ENCODE measurements around the gene FAR2. TPM values are rescaled to one million over a fixed set of nuclear protein-coding genes. Genes with fewer than 3 reads are reported as not detected.

Gene FAR2
- total RNA-seq, 2 donors from 2014 or later: 1.0 TPM; not detected in 1

- H3K36me3 ChIP-seq (replicated peaks in 1 of 2; ENCODE audit: insufficient read depth in 1 of 2, low read depth in 2 of 2): no peaks in the 10 kb centered on the region
- H3K27me3 ChIP-seq: no peaks in the 10 kb centered on the region
- ATAC-seq (no peak), DNase-seq (no peak)
- WGBS, 2 donors: 66 to 67% methylated on average over 3 of the region's 3 CpGs
- TF ChIP-seq CTCF (IDR thresholded peaks at IDR 0.05) (no peak), POLR2A (IDR thresholded peaks at IDR 0.05) (no peak)
- H3K9me3 ChIP-seq: no peaks in the 10 kb centered on the region
- no peak overlapping the region for H3K4me3 ChIP-seq
- intact Hi-C loops (cut with DNase I): no loop called here
- H3K4me1 ChIP-seq: no peaks in the 10 kb centered on the region
- H3K27ac ChIP-seq: no peak overlapping the region
Observed at GRCh38 chr12:29232086-29232485, 83.0 kb downstream of the FAR2 start.

DNA sequence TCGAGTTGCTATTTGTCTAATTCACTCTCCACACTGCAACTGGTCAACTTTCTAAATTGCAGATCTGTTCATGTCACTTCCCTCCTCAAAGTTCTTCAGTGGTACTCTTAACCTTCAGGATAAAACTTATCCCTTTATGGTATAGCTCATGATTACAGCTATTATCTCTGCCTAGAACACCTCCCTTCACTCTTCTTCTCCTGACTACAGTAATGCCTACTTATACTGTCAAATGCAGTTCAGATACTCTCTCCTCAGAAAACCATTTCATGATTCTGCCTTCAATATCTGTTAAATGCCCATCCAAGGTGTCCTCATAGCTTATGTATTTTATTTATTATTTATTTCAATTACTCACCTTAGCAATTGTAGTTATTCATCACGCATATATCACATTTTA lies 85.5 kb downstream of the FAR2 start:
- Histone ChIP-seq H3K9me3 (no peaks in the 10 kb centered on the region), H3K27me3 (no peaks in the 10 kb centered on the region), H3K27ac (no peak overlapping the region), H3K4me1 (no peaks in the 10 kb centered on the region), H3K4me3 (no peak overlapping the region), H3K36me3 (replicated peaks in 1 of 2; ENCODE audit: insufficient read depth in 1 of 2, low read depth in 2 of 2) (no peaks in the 10 kb centered on the region)
- WGBS, 2 donors: 54 to 61% methylated on average over 2 of the region's 2 CpGs
- intact Hi-C loops (cut with DNase I): no loop called here
- no peak for TF ChIP-seq CTCF (IDR thresholded peaks at IDR 0.05)
- TF ChIP-seq POLR2A (IDR thresholded peaks at IDR 0.05): no peak
- ATAC-seq (no peak), DNase-seq (no peak)

DNA sequence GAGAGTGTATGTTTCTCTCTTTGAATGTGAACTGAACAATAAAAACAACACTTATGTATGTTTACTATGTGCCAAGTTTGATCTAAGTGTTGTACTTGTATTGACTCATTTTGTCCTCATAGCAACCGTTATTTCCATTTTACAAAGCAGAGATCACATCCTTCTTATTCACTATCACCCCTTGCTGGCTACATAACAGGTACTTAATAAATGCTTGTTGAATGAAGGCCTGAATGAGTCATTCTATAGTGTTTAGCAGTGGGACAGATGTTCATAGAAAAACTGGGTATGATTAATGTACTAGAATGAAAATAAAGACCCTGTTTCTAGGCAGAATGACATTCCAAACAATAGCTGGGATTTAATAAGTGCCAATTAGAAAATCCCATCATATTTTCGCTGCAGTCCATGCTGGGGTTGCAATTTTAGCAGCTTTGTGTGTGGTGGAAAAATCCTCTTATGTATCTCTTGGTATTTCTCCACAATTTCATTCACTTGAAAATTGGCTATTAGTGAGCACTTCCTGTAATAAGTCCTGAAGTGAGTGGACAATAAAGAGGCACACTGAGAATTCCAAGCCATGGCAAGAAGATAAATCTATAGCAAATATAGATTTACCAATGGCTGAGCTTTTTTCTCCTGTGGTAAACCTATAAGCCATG lies 86.0 kb downstream of the FAR2 start:
- 30 to 60% methylated on average over 2 of the region's 2 CpGs for WGBS, 2 donors
- H3K27me3 ChIP-seq: no peaks in the 10 kb centered on the region
- H3K4me3 ChIP-seq: no peak overlapping the region
- TF ChIP-seq CTCF (IDR thresholded peaks at IDR 0.05): no peak
- TF ChIP-seq POLR2A (IDR thresholded peaks at IDR 0.05): no peak
- no peaks in the 10 kb centered on the region for H3K9me3 ChIP-seq
- DNase-seq (no peak), ATAC-seq (no peak)
- intact Hi-C loops (cut with DNase I): no loop called here
- H3K27ac ChIP-seq: no peak overlapping the region
- H3K36me3 ChIP-seq (replicated peaks in 1 of 2; ENCODE audit: insufficient read depth in 1 of 2, low read depth in 2 of 2): no peaks in the 10 kb centered on the region
- no peaks in the 10 kb centered on the region for H3K4me1 ChIP-seq

GRCh38 chr12:29238822-29239291 lies 89.8 kb downstream of the FAR2 start:
- DNase-seq (no peak), ATAC-seq (no peak)
- WGBS, 2 donors: 57% methylated on average over 2 of the region's 2 CpGs
- no peak for TF ChIP-seq CTCF (IDR thresholded peaks at IDR 0.05)
- Histone ChIP-seq H3K4me1 (no peaks in the 10 kb centered on the region), H3K4me3 (no peak overlapping the region), H3K9me3 (no peaks in the 10 kb centered on the region), H3K36me3 (replicated peaks in 1 of 2; ENCODE audit: insufficient read depth in 1 of 2, low read depth in 2 of 2) (no peaks in the 10 kb centered on the region), H3K27ac (no peak overlapping the region), H3K27me3 (no peaks in the 10 kb centered on the region)
- intact Hi-C loops (cut with DNase I): no loop called here

DNA sequence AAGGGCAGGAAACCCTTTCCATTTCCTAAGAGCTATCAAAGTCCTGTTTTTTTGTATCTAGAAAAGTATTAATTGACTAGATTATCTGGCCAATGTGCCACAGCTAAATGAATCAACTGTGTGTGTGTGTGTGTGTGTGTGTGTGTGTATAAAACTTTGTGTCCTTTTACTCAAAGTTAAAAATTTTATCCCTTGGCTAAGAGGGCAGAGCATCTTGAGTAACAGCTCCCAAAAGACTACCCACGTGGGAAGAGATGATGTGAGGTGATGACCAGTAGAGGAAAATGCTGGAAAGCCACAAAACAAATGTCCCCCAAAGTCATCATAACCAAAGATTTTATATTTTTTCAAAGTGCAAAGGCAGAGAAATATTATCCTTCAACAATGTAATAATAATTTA lies 90.3 kb downstream of the FAR2 start:
- no peak overlapping the region for H3K4me3 ChIP-seq
- no peaks in the 10 kb centered on the region for H3K9me3 ChIP-seq
- no peaks in the 10 kb centered on the region for H3K27me3 ChIP-seq
- ATAC-seq (no peak), DNase-seq (no peak)
- H3K36me3 ChIP-seq (replicated peaks in 1 of 2; ENCODE audit: insufficient read depth in 1 of 2, low read depth in 2 of 2): no peaks in the 10 kb centered on the region
- 52 to 67% methylated on average over 1 of the region's 1 CpG for WGBS, 2 donors
- TF ChIP-seq POLR2A (IDR thresholded peaks at IDR 0.05): no peak
- no peak for TF ChIP-seq CTCF (IDR thresholded peaks at IDR 0.05)
- intact Hi-C loops (cut with DNase I): no loop called here
- H3K4me1 ChIP-seq: no peaks in the 10 kb centered on the region
- no peak overlapping the region for H3K27ac ChIP-seq
